ENCODE results near the gene HOXA4.

HOXA4 gene

DNA sequence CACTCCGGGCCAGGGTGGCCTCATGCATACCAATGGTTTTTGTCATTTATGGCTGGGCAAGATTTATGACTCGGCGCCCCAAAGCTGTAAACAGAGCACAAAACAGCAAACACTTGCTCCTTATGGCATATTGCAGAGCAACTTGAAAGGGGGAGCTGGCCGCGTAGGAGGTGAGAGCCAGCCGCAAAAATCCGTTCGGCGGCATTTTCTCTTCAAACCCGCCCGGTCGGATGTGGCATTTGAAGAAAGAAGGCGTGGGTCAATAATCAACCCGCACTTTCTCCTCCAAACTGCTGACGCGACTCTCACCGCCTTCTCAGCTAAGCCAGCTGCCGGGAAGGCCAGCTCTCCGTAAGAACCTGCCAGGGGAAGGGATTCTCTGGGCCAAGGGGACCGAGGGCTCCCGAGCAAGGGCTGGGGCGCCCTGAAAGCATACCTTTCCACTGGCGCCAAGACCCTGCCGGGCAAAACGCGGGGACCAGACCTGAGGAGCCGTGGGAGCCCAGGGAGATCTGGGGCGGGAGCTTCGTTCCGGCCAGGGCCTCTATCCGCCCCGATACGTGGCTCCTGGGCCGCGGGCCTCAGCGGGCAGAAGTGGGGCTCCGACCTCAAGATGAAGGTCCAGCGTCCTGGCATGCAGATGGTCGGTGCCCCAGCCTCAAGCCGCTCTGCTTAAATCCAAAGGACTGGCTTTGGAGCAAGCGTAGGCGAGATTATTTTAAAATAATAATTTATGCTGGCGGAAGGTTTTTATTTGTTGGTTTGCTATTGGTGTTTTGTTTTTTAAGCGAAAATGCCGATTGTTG lies 15.1 kb downstream of the HOXA4 start:
- DNase-seq = no peak

DNA sequence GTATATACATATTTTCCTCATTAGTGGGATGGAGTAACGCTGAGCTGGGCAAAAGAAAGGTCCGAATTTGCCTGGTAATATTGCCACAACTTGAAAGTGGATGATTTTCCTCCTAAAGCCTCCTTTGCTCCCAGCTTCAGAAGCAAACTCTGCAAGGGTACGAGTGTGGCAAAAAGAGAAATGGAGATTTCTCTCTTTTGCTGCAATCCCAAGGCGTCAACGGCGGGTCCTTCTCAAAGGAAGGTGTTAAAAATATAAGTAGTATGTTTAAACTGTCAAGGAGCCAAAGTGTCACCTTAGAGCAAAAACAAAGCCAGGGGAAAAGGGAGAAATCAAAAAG lies 15.7 kb downstream of the HOXA4 start:
- no peak for DNase-seq

DNA sequence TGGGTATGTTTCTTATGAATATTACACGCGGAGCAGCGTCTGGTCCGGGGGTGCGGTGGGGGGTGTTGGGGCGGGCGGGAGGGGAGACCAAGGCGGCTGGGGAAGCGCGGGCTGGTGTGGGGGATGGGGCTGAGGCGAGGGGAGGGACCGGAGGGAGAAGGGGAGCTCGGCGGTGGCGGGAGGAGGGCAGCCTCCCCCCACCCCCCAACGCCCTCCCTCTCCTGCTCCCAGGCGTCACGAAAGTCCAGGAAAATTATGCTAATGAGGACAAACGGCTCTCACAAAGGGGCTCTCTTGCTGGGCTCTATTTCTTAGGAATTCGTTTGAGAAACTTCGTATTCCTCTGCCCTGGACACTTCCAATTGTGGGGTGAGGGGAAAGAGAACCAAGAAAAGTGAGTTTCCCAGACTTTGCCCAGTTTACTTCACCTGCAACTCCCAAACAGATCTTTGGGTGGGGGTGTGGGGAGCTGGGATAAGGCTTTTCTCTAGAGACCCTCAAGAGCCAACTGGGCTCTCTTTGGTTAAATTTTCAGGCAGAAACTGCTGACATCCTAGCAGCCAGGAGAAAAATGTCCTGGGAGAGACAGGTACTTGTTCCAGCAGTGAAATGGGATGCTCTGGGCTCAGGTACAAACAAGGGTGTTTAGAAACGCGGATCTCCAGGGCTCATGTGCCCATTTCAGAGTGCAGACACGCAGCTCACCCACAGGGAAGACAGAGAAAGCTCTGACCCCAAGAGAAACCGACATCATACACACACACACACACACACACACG lies 16.4 kb downstream of the HOXA4 start:
- no peak for DNase-seq

DNA sequence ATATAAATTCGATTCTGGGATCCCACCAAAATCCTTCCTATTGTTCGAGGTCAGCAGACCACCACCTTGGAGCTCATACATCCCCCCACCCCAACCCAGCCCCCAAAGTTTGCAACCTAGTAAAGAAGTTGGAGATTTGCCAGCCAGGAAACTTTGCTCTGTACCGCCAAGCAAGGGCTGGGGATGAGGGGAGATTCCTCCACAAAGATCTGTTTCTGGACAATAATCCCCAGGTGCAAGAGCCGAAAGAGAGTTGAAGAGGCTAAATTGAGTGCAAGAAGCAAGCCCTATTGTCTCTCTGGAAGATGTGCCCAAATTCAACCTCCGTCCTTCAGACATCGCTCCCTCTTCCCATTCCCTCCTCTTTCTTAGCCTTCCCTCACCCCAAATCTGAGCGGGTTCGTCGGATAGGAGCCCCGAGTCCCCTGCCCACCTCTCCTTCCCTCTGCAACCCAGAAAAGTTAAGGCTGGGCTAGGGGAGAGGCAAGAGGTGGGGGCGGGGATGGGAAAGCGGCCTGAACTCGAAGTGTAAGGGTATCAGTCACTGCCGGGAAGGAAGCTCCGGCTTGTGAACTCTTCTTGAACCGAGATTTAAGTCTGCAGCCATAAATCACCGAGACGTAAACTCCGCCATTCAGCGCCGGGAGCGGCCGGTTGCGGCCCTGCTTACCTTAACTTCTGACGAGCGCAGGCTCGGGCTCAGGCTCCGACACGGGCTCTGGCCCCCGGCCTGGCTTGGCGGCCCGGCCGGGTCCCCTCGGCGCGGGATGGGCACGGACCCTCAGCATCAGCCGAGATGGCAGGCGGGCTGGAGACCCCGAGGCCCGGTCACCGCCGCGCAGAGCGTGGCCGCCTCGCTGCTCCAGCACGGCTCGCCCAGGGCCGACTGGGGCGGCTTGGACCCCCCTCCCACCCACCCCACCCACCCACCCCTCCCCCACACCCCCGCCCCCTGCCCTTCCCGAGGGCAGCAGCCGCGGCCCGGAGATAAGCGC lies 17.3 kb downstream of the HOXA4 start:
- DNase-seq = no peak

DNA sequence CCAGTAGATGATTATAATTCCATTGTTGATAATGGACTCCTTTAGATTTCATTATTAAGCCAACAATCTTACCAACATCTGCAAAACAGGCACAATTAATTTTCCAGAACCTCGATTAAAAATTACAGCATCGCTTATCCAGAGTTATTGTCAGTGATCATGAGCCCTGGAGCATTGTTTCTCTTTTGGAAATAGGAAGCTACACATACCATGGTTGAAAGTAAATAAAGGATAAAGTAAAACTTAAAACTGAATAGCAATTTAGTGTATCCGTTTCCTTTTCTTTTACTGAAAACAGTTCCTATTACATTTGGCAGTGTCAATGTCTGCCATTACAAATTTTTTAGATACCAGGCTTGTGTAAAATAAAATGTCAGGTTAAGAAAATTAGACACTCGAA lies 18.2 kb downstream of the HOXA4 start:
- no peak for DNase-seq

DNA sequence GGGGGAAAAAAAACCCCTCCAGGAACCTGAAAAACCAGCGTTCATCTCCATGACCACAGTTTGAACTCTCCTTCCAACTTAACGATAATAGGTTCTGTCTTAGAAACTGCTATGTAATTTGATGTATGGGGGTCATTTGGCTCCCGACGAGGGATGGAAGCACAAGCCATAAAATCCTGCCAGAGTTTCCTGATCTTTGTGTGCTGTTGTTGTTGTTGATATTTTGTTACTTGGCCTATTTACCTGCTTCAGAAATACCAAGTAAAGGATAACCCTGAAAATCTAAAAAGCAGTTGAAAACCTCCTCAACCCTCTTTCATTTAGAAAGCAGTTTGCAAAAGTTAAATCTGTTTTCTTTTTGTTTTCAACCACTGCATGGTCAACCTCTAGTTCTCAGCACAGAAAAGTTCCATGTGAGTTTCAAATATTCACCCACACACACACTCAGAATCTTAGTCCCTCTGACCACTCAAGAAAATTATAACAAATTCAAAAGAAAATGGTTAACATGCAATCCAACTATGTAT lies 18.7 kb downstream of the HOXA4 start:
- no peak for DNase-seq

DNA sequence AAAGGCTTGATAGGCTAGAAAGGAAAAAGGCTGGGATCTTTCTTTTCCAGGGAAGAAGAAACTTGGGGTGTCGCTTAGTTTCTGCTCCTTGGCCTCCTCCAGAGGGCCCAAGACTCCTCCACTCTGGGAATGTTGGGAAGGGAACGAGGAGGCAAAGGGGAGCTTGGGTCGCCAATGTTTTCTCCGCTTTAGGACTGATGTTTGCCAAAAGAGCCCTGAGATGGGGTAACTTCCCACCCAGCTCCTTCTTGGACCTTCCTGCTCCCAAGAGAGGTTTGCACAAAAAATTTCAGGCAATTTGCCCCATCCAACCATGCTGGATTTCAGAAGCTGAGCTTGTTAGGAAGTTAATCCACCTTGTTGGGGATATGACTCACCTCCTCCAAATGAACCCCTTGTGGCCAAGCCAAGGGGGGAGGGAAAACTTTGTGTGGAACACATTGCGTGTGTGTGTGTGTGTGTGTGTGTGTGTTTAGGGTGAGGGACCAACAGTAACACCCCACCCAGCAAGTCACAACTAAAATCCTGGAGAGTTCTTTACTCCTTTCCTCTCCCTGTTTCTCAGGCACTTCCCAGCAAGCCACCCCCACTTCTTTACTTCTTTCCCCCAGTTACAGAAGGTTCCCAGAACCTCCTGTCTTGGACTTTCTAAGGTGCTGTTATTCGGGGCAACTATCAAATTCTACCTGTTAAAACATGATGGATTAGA lies 19.4 kb downstream of the HOXA4 start:
- DNase-seq = no peak

DNA sequence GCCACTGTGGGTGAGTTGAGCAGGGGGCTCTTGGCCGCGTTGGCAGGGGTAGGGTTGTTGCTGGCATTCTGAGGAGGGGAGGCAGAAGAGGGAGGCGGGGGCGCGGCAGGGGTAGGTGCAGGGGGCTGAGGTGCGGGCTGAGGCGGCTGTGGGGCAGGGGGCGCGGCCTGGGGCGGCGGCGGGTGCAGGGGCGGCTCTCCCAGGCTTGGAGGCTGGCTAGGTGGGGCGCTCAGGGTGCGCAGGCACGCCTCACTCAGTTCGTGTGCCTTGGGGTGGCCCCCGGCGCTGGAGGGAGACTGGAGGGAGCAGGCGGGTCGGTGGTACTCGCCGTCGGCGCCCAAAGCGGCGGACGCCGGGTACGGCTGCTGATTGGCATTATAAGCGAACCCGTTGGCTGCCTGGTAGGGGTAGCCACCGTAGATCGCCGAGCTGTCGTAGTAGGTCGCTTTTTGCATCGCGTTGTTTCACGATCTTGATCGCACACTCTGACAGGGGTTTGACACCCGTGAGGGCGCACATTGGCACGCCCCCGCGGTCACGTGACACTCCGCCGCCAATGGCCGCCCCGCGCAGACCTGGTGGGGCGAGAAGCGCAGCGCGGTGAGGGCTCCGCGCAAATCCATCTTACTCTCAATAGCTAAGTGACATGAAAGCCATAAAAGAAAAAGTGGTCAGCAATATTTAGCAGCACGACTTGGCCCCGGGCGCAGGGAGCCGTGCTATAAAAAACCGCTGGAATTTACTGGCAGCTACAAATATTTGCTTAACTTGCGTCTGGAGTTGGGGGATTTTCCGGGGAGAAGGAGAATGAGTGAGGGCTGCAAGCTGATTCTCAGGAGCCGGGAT lies 20.1 kb downstream of the HOXA4 start:
- DNase-seq = no peak

DNA sequence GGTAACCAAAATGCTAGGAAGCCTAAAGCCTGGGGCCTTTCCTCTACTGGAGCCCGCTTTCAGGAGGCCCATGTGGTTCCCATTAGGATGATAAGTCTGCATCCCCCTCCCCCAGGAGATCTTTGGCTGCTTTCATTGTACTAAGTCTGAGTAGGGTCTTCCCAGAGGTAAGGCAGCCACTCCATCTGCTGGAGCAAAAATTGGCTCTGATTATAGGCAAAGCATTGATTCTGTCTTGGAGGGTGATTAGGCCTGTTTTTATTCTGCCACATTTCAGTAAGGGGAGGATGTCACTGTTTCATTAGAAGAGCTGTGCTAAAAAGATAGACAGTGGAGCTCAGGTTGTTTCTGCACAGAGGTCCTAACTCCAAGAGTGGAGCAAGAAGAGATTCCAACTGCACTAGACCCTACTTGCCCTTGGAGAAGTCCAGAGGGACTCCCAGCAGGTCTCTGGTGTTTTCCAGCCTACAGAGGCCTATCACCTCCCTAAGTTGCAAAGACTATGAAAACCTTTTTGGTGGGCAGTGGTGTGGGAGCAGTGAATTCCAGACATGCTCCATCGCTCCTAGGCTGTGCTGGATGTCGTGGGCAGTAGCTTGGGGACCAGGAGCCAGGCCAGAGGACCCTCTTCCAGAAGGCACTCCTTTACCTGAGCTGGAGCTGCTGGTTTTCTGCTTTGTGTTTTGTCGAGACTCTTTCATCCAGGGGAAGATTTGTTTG lies 20.9 kb downstream of the HOXA4 start:
- no peak for DNase-seq

DNA sequence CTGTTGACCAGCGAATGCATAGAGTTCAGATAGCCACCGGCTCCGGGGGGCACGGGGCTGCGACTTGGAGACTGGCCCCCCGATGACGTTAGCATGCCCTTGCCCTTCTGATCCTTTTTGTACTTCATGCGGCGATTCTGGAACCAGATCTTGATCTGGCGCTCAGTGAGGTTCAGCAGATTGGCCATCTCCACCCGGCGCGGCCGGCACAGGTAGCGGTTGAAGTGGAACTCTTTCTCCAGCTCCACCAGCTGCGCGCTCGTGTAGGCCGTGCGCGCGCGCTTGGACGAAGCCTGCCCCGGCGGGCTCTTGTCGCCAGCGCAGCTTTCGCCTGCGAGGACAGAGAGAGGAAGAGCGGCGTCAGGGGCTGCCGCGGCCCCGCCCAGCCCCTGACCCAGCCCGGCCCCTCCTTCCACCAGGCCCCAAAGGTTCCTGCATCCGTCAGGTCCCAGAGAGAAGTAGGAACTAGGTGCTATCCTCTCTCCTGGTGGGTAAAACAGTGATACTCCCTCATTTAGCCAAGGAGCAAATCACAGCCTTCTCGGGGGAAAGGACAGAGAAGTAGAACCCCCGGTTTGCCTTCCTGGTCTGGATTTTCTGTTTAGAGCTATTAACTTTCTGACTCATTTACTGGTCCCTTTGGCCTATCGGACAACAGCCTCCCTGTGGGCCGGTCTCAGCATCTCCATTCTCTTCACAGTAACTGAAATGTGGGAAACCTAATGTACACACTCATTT lies 22.0 kb downstream of the HOXA4 start:
- DNase-seq = peak; percentile 72

DNA sequence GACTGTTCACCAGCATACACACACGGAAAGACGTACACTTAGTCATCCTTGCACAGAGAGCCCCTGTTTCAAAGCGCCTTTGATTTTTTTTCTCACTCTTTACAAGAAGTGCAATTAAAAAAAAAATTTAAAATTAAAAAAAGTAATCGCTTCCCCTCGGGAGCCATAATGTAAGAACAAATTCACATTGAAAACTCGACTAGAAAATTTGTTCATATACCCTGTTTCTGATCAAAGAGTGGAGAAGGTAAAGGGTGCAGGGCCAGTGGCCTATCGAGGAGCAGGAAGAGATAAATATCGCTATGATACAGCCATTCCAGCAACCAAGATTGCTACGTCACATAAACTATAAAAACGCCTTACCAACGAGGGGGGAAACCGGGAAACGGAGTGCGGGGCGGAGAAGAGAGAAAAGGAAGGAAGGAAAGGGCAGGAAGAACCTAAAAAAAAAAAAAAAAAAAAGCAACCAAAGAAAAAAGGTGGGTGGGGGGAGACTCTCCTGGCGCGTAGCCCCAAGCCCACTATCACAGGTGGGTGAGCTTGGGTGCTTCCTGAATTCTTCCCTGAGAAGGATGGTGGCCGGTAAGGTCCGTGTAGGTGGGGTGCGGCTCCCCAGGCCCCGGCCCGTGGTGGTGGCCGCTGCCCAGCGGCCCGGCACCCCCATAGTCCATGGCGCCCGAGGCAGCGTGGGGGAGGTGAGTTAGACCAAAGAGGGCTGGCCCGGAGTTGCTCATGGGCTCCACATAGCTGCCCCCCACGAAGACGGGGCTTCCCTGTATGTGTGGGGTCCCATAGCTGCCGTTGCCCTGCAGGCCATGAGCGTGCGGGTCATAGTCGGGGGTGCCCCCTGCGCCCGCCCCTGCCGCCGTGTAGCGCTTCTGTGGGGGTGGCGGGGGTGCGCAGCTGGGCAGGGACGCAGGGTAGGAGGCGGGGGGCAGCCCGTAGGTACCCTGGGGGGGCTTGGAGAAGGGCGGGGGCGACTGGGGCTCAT lies 22.9 kb downstream of the HOXA4 start:
- no peak for DNase-seq

DNA sequence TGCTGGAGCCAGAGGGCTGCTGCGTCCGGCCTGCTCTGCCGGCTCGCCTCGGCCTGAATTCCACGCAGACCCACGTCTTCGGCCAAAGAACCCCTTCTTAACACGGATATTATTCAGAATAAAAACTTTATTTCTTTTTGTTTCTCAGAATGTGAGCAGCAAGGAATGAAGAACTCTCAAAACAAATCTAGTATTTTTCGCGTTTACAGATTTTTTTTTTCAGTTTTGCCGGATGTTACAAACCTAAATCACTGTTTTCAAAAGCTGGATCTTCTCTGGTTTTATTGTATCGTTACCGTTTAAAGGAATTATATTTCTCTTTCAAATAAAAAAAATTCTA lies 23.7 kb downstream of the HOXA4 start:
- DNase-seq = no peak

DNA sequence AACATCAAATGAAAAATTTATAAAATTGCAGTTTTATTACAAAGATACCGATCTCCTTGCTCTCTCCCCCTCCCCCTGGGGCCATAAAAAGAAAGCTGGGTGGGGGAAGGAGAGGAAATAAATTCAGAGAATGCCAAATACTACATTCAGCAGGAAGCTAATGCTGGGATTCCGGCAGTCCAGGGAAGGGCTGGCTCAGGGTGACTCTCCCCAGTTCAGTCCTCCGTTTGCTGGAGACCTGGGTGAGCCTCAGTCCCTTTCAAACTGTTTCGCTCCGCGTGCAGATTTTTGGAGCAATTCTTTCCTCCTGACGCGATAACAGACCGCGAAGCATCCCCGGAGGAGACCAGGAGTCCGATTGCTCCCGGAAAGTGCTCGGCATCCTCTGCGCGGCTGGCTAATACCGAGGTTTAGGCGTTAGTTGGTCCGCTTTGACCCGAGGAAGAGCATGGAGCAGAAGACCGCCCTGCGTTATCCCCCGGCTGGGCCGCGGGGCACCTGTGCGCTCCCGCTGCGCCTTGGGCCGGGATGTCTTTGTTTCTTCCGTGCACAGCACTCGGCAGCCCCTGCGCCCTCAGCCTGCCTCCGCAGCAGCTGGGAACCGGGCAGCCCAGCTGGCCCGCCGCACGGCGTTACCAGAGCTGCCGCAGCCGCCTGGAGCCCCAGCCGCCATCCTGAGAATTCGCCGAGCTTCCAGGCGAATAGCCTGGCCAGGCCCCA lies 24.2 kb downstream of the HOXA4 start:
- no peak for DNase-seq

DNA sequence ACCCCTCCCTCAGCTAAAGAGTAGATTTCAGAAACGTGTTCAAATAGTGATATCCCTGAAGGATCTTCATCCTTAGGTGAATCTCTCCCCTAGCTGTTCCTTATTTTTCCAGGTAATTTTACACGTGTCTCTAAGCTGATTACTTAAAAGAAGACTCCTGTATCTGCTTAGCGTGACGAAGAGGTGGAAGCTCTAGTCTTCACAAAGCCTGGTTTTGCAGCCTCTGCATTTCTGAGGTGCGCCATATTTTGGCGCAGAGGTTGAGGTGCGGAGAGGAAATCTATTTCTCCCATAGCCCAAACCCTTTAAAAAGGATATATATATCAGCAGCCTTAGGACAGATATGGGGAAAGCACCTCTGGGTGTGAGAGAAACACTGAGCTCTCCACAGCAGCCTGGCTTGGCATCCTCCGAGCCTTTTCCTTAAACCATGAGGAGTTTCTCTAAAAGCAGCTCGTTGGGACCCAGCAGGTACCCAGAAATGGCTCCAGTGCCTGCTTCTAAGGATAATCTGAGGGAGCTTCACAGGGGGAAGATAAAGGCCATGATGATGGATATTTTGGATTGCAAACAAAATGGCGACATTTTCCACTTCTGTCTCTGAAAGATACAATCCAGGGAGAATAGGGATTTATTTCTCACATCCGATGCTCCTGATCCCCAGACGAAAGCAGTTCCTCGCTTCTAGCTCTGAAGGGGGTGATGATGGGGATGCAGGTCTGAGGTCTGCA lies 25.1 kb downstream of the HOXA4 start:
- no peak for DNase-seq

DNA sequence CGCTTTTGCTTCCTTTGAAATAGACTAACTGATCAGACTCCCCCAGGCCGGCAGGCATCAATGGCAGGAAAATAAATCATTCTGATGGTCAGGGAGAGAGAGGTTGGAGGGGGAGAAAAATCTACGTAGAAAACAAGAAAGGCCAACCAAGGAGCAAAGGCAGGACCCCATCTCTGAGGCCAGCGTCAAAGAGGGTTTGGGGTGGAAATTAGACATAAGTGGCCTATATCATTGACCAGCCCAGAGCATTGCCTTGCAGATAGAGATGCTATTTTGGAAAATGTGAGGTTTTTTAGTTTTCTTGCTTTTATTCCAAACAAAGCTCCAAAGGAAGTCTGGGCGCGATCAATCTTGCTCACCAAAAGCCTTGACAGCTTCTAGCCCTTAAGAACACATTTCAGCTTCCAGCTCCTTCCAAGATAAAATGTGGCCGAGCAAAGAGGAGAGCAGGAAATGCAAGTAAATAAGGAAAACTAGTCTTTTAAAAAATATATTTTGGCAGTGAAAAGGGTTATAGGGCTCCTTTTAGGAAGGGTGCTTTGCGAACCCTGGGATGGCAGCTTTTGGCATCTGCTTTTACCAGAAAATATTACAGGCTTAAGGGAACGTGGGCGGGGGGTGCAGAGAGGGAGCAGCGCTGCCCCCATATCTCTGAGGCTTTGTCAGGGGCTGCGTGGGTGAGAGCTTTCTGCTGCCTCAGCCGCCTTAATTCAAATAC lies 26.1 kb downstream of the HOXA4 start:
- DNase-seq = no peak

DNA sequence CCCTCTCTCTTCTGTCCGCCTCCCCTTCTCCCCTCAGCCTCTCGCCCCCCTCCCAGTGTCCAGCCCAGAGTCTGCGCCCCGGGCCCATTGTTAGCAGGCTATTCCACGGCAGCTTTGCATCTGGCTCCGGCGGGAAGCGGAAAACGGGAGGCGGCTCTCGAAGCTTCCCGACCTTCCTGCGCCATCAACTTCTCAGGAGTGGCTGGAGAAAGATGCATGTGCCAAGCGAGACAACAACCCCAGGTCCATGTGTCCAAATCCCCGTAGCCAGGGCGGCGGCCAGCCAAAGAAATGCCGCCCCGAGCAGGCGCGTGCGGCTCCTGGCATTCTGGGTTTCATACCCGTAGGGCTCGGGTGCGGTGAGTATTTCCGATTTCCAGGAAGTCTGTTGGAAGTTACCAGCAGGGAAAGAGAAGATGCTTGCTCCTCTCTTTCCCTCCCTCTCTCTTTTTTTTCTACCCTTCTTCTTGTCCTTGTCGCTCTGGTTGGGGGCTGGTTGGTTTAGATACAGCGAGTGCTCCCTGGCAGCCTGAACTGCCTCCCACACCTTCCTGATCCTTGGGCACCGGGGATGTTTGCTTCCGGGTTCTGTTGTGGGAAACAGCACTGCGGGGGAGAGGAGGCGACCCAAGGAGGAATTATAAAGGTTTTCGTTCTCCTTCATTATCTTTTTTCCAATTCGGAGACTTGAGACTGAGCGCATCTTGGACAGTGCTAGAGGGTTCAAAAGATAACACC lies 26.9 kb downstream of the HOXA4 start:
- DNase-seq = no peak

Data from NCI-H510A (cell line).